Stimulated activated CD4-positive, alpha-beta T cell treated with anti-CD3 and anti-CD28 coated beads, Interleukin-4, amount 100 ng/mL, for 48 hours (primary cell): ENCODE data around the gene ADAMTS17.

Experiments
- DNase-seq, 2 donors: peaks; one replicate each; pipeline ENCODE4 v3.0.0-alpha.2; 2020; ENCODE audit warnings: low read depth in 2 of 2

Gene ADAMTS17

DNA sequence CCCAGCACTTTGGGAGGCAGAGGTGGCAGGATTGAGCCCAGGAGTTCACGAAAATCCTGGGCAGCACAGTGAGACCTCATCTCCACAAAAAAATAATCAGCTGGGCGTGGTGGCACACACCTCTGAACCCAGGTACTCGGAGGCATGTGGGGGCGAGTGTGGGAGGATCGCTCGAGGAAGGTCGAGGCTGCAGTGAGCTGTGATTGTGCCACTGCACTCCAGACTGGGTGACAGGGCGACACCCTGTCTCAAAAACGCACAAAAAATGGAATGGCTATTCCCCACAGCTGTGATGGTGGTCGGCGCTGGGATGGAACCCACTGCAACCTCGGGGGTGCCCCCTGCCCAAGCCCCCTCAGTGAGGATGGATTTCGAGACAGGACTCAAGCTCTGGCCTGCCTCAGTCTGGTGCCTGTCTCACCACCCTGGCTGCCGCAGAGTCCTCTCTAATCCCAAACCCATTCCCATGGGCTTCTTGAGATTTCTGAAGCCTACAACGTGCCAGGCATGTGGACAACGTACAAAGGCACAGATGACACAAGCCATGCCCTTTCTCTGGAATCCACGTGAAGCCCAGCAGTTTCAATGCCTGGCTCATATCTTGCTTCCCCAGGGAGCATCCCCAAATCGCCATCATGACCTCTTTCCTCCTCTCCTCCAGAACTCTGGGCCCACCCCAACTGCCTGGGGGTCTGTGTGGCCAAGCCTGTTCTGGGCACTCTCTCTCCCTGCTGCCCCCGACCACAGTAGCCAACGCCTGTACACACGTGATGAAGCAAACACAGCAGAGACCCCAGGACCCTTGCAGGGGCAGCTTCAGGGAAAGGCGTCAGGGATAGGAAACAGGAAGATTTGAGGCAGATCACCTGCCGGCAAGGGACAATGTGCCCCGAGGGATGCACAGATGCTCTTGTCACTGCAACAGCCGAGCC, 32.4 kb downstream of the ADAMTS17 start:
- DNase-seq = no peak

DNA sequence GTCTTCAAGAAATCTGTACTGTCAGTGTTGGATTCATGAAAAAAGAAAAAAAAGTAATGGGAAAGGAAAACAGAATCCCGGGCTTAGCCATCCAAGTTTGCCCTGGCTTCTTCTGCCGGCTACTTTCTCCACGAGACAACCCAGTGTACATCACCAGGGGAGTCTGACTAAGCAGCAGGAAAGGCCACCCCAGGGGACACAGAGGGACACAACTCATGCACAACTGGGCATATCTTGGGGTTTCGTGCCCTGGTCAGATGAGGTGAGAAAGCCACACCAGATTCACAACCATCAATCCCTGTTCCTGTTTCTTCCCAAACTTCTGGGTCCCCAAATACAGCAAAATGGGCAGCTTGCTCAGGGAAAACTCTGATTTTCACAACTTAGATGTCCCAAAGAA, 33.2 kb downstream of the ADAMTS17 start:
- no peak for DNase-seq

DNA sequence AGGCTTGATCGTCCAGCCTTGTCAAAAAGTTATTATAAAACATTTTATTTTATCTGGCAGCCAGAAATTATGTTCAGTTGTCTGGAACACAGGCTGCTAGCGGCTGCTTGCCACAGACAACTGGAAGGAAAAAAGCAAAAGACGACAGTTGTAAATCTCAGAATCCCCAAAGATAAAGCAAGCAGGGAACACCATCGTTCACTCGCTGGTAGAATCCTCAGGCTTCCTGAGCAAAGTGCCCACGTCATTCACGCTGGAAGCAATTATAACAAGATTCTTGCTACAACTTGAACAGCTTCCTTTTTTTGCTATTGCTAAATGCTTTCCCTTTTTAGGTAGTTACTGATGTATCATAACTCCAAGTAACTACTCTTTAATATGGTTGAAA, 33.6 kb downstream of the ADAMTS17 start:
- DNase-seq = no peak

DNA sequence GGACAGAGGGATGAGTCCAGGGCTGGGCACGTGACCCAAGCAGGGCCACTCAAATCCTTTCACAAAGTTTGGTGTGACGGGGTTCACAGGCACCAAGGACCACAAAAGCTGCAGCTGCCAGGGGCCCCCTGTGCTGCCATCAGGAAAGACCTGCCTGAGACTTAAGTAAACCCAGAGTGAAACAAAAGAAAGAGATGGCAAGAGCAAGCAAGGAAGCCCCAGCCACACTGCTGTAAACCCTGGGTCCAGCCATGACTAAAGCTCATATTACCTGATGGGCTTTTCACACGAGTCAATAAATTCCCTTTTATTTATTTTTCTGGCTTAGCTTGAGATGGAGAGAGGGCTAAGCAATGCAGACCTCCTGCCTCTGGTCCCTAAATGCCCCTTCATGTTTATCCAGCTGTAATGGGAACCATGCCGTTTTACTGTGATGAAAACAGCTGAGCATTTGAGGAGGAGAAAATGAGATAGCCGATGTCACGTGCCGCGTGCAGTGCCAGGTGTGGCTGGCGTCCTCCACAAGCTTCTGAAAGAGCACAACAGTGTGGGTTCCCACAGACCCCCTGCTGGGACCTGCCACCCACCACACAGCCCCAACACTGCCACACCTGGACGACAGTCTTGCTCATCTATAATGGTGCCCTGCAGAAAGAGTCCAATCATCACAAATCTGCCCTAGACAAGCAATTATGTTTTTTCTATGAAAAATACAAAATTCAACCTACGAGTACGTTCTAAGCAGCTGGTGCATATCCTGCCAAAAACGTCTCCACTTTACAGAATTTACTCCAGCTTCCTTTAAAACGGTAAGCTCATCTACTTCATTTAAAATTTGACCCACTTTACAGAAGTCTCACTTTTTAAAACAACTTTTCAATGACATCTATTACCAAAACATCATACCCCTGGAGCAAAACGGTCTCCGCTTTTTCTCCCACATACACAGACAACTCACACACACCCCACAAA, 34.2 kb downstream of the ADAMTS17 start:
- no peak for DNase-seq

DNA sequence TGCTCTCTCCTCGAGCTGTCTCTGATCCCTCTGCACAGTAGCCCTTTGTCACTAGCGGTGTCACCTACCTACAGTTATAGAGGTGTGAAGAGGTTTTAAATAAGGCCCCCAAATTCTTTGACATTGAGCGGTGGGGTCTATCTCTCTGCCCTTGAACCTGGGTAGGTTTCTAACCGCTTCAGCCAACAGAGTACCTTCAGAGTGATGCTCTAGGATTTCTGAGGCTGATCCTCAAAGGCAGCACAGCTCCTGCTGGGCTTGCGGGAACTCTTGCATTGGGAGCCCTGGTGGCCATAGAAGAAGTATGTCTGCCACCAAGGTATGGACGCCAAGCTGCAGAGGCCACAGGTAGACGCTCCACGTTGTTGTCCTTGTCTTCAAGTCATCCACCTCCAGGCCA, 35.7 kb downstream of the ADAMTS17 start:
- DNase-seq = no peak

DNA sequence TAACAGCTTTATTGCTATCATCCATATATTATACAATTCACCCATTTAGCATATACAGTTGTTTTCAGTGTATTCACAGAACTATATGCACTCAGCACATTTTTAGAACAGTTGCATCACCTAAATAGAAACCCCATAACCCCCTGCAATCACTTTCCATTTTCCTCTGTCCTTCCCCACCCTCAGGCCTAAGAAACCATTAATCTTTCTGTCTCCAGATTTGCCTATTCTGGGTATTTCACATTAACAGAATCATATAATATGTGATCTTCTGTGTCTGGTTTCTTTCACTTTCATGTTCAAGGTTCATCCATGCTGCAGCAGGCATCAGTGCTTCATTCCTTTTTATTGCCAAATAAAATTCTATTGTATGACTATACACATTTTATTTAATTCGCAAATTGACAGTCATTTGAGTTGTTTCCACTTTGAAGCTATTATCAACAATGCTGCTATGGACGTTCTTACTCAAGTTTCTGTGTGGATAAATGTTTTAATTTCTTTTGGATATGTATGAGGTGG, 39.8 kb downstream of the ADAMTS17 start:
- no peak for DNase-seq

DNA sequence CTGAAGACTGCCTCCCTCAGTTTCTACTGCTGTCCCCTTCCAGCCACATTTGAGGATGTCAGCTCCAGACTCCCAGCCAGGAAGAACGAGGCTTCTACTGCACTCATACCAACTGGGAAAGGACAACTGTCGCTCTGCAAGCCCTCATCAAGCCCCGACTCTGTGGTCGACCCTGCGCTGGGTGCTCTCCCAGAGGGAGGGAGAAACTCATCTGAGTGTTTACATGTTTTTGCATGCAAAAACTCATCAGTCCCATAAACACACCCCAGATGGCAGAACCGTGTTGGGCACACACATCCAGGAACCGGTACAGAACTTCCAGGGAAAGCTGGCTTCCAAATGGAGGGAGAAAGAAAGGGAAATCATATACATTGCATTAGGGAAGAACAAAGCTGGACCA, 43.5 kb downstream of the ADAMTS17 start:
- no peak for DNase-seq

DNA sequence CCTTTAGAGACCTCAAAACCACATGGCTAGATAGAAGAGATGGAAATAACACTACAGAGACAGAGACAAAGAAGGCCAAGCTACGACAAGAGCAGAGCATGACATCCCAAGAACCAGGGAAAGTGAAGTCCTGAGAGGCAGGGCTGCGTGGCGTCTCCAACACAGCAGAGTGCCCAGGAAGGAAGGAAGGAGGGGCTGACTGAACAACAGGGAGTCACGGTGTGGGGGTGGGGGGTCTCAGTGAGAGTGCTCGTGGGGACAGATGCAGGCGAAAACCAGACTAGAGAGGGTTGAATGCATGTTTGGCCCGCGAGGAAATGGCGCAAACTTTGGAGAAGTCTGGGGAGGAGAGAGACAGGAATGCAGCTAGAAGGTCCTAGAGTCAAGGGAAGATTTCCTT, 44.0 kb downstream of the ADAMTS17 start:
- no peak for DNase-seq

DNA sequence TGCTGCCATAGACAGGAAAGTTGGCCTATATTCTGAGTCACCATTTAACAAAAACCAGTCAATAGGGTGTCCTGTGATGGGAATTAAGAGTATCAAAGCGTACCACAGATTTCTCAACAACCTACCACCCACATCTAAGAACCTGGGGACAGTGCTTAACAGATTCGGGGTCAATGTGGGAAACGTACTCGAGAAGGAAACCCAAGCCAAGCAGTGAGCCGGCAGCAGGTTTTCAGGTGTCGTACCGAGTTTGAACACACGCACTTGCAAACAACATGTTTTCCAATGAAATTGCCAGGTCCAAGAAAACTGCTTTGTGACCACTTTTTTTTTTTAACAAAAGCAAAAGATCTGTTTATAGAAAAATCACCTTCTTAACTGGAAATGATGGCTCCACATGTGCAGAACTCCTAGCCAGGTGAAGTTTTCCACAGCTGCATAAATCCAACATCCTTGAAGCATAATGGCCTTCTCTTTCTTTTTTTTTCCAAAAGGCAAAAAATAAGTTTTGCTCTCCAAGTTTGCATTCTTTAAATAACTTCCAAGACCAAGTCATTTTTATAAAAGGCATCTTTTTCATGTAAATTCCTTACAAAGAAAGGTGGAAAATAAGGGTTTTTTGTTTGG, 45.7 kb downstream of the ADAMTS17 start:
- DNase-seq = no peak

DNA sequence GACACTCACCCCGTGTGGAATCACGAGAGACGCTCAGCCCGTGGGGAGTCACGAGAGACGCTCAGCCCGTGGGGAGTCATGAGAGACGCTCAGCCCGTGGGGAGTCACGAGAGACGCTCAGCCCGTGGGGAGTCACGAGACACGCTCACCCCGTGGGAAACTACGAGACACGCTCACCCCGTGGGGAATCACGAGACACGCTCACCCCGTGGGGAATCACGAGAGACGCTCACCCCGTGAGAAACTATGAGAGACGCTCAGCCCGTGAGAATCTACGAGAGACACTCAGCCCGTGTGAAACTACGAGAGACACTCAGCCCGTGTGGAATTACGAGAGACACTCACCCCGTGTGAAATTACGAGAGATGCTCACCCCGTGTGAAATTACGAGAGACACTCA, 49.8 kb downstream of the ADAMTS17 start:
- no peak for DNase-seq

DNA sequence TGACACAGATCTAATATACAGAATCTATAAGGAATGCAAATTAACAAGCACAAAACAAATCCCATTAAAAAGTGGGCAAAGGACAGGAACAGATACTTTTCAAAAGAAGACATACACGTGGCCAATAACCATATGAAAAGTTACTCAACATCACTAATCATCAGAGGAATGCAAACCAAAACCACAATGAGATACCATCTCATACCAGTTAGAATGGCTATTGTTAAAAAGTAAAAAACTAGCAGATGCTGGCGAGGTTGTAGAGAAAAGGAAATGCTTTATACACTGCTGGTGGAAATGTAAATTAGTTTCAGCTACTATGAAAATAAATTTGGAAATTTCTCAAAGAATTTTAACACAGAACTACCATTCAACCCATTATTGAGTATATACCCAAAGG, 50.7 kb downstream of the ADAMTS17 start:
- DNase-seq = no peak

DNA sequence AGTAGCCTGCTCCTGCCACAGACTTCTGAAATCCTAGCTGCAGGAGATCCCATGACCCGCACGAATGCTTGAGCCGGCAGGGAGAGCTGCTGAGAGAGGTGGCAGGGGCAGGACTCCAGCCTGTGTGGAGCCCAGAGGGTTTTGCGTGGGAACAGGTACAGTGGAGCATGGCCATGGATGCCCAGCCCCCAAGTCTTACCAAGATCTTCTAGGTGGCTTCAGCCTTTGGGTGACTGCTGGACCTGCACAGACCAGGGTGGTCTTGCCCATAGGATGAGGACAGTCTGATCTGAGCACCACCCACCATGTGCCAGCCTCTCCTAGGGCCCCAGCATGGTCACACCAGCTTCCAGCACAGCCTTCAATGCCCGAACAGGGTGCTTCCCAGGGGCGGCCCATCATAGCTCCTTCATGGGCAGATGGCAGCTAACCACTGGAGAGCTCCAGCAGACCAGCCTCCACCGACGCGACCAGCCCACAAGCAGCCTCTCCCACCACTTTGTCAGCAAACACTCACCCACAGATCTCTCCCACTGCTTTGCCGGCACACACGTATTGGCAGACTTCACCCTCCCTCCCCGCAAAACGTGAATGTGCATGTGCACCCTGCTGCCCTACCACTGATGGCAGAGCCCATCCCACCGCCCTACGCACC, 56.0 kb downstream of the ADAMTS17 start:
- no peak for DNase-seq

DNA sequence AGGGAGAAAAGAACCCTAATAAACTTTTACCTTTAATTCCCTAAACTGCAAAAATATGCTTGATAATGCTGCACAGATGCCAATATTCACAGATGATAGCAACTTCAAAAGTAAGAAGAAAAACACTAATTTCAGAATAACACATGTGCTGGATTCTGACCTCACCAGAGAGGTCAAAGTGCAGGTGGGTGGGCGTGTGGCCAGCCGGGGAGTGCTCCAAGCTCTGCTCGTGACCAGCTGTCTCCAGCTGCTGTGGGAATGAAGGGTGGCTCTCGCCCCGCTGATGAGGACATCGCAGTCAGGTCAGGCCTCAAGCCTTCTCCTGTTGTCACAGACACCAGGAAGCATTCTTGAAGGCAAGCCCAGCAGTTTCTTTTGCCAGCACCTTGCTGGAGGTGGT, 57.1 kb downstream of the ADAMTS17 start:
- DNase-seq = no peak

DNA sequence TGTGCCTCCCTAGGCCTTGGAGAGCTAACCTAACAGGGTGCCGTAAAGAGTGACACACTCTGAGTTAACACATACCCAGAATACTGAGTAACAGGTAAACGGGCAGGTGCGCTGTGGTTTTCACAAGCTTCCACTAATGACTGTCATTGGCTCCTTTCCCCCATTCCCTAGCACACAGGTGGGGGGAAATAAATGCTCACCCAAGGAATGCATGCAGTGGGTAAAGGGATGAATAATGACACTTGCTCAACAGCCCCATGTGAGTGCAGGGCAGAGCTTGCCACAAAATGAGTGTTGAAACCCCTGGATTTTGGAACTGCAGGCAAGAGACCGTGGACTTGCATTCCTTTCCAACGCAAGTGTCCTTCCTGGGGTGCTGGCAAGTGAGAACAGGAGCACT, 57.6 kb downstream of the ADAMTS17 start:
- DNase-seq = no peak

DNA sequence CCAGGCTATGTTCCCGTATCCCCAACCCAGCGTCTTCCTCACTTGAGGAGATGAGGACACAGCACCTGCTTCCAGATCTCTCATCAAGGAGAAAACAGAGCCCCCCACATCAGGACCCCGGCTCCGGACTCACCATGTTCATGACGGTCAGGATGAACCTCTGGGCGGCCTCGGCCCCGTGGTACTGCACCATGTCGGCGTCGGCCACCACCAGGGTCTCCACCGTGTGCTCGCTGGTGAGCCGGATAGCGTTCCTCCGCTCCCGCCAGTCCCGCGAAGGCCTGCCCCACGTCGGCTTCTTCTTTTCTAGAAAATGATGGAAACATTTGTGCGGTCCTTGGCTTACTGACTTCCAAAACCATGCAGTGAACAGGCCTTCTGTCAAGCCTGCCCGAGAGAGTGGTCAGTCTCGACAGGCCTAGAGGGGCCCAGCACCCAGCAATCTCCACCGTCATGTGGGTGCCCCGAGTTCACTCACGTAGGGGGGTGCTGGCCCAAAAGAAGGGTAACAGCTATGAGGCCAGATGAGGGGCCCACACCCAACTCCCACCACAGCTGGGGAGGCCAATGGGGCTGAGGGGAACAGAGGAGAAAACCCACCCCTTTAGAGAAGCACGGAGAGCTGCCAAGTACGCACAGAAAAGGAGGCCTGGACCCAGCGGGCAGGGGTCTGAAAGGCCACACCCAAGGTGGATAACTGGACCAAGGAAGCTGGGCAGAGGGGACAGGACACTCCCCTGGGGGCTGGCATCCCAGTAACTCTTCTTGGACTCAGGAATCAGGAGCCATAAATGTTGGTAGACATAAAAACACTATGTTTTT, 60.5 kb downstream of the ADAMTS17 start:
- no peak for DNase-seq

DNA sequence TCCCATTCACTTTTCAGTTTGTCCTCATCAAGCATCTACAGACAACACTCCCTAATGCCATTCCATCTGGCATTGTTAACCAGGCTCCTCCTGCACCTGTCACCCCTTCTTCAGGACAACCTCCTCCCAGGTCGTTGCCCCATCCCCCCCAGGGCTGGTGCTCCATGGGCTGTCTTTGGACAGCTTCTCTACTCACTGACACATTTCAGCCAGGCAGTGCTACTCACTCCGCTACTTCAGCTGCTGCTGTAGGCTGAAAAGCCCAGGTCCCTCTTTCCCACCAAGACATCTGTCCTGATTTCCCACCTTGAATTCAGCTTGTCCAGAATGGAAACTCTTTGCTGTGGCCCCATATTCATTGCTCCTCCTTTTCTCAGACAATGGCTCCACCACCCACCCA, 61.9 kb downstream of the ADAMTS17 start:
- no peak for DNase-seq

DNA sequence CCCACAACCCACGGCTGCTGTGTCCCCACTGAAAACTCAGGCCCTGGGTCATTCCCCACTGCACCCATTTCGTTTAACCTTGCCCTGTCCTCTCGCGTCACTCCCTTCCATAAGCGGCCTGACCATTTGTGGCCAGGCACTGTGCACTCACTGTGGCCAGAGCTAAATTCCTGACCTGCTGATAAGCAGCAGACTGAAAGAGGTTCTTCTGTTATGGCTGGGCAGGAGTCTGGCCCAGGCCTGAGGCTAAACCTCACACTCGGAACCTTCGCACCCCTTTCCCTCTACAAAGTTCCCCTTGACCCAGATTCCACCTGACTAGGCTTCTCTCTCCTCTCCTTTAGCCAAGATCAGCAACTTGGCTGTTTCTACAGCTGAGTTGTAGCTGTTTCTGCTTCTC, 62.3 kb downstream of the ADAMTS17 start:
- DNase-seq = no peak

DNA sequence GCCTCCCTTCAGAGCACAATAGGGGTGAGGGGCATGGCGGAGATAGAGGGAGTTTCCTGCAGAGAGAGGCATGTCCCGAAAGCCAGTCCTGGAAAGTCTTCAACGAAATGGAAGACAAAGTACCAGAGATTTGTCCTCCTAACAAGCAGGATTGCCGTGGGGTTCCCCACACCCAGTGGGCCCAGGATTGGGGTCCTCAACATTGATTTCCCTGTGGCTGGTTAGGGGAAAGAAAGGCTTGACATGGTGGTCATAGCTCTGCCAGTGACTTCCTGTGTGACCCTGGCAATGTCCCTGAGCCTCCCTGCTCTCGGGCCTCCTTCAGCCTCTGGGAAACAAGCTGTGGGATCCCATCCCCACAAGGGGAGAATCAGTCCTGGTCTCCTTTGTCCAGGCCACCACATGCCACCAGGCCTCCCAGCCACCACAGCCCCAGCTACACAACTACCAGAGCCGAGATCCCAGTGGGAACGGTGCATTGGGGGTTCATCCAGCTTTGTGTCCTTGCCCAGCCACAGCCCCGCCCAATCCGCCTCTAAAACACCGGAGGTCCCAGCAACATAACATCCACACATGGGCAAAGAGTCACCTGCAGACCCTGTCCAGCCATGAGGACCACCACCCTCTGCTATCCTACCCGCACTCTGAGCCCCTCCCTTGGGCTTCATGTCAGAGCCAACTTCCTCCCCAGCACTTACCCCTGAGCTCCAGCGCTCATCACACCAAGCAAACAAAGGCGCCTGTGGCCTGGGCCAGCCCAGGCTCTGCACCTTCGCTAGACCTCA, 63.0 kb downstream of the ADAMTS17 start:
- DNase-seq = no peak

DNA sequence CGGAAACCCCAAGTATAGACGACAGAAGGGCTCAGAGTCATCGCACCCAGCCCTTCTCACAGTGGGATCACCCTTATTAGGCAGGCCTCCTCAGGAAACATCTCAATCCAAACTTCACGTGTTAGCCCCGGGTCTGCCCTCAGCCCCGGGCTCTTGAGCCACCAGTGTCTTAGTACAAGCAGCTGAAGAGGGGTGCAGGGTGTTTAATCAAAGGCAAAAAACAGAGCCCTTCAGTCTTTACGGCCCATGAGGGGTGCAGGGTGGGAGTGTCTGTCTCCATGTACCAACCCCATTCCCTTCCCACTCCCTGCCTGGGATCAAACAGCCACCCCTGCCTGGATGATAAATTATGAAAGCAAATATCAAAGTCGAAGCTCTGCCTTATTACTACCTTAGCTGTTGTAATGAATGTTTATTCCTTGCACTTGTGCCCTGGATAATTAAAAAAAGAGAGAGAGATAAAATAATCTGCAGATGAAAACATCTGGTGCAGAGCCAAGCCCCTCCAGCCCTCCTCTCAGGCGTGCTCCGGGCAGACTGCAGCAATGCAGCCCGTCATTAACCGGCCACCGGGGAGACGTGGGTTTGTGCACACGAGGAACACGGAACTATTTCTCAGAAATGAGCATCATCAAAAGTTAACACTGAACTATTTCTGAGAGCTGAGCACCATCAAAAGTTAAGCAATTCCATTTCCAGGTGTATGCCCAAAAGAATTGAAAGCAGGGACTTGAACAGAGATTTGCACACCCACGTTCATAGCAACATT, 64.5 kb downstream of the ADAMTS17 start:
- no peak for DNase-seq
